ENCODE measurements around the gene MMP23B. TPM values are rescaled to one million over a fixed set of nuclear protein-coding genes. Genes with fewer than 3 reads are reported as not detected.
"Not testable (repeated sequence)": the region's sequence is repeated elsewhere in the genome, so short reads cannot be mapped to it uniquely, and the experiment has no call there.

The MMP23B gene
- total and polyA plus RNA-seq, 2 experiments from 2014 or later = 73.4 to 136 TPM

DNA sequence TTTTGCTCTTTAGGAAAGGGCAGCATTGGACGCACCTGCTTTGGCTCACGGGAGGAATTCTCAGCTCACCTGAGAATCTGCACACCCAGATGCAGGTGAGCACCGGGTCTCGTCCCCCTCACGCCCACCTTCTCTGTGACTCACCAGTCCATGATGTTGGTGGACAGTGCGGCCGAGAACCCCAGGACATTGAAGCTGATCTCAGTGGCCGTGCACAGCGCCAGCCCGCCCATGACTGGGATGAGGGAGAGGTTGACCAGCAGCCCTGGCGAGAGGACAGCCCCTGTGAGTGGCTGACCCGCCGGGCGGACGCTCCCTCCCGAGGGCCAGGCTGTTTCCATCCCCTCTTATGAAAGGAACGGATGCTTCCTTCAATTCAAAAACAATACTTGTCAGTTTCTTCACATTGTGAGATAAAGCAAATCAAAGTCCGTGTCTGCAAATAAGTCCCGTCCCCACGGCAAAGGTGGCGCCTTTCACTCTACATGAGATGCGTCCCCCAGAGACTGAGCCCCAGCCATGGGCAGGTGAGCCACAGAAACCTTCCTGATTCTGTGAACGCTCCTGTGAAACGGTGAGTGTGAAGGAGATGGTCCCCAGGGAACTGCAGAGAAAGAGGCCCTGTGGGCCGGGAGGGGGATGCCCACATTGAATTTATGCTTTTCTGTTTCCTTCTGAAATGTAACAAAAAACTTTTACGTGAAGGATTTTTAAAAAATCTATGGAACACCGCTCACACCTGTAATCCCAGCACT is 39.6 kb downstream of the MMP23B start:
- Histone ChIP-seq H3K4me1 (ENCODE audit: insufficient read depth) (no peaks in the 10 kb centered on the region), H3K4me3 (no peak overlapping the region), H3K9me2 (replicated peaks; ENCODE audit: insufficient read depth) (no peaks in the 10 kb centered on the region), H3K9me3 (ENCODE audit: low read depth) (no peaks in the 10 kb centered on the region), H3K79me2 (peaks cover 2% of the 10 kb centered on the region), H3K4me2 (no peak overlapping the region), H4K20me1 (ENCODE audit: insufficient read depth, poor library complexity, severe bottlenecking) (no peaks in the 10 kb centered on the region), H3K36me3 (replicated peaks; ENCODE audit: insufficient read depth, low read depth) (no peaks in the 10 kb centered on the region), H3K27me3 (no peaks in the 10 kb centered on the region), H2AFZ (no peak overlapping the region), H3K27ac (no peak overlapping the region)
- DNase-seq (ENCODE audit: low spot score) = no peak
- WGBS (ENCODE audit: low lambda C conversion rate, missing lambda C conversion rate) = 90% methylated on average over 27 of the region's 27 CpGs
- TF ChIP-seq CTCF (IDR thresholded peaks at IDR 0.05; ENCODE audit: poor library complexity) (no peak), EZH2phosphoT487 (IDR thresholded peaks at IDR 0.05; ENCODE audit: low read depth, severe bottlenecking, unreplicated experiment) (no peak), EZH2 (IDR thresholded peaks at IDR 0.05; ENCODE audit: borderline replicate concordance) (no peak)

- Histone ChIP-seq H3K36me3 (replicated peaks; ENCODE audit: insufficient read depth, low read depth) (no peaks in the 10 kb centered on the region), H3K4me2 (no peak overlapping the region), H3K4me1 (ENCODE audit: insufficient read depth) (no peaks in the 10 kb centered on the region), H3K79me2 (peaks cover 3% of the 10 kb centered on the region), H4K20me1 (ENCODE audit: insufficient read depth, poor library complexity, severe bottlenecking) (no peaks in the 10 kb centered on the region), H3K27me3 (no peaks in the 10 kb centered on the region), H3K9me3 (ENCODE audit: low read depth) (no peaks in the 10 kb centered on the region), H3K4me3 (no peak overlapping the region), H3K9me2 (replicated peaks; ENCODE audit: insufficient read depth) (no peaks in the 10 kb centered on the region), H2AFZ (no peak overlapping the region), H3K27ac (no peak overlapping the region)
- TF ChIP-seq EZH2phosphoT487 (IDR thresholded peaks at IDR 0.05; ENCODE audit: low read depth, severe bottlenecking, unreplicated experiment) (no peak), EZH2 (IDR thresholded peaks at IDR 0.05; ENCODE audit: borderline replicate concordance) (no peak), CTCF (IDR thresholded peaks at IDR 0.05; ENCODE audit: poor library complexity) (no peak)
- no peak for DNase-seq (ENCODE audit: low spot score)
- 98% methylated on average over 25 of the region's 25 CpGs for WGBS (ENCODE audit: low lambda C conversion rate, missing lambda C conversion rate)
Observed at GRCh38 chr1:1672181-1672965, 40.4 kb downstream of the MMP23B start.

- Histone ChIP-seq H3K79me2 (peaks cover 27% of the 10 kb centered on the region), H4K20me1 (ENCODE audit: insufficient read depth, poor library complexity, severe bottlenecking) (peaks cover 11% of the 10 kb centered on the region)
- H3K9me3 ChIP-seq (ENCODE audit: low read depth); H3K4me2 ChIP-seq; H2AFZ ChIP-seq; H3K27ac ChIP-seq; H3K9me2 ChIP-seq (replicated peaks; ENCODE audit: insufficient read depth); H3K4me3 ChIP-seq; H3K36me3 ChIP-seq (replicated peaks; ENCODE audit: insufficient read depth, low read depth); DNase-seq (ENCODE audit: low spot score); H3K27me3 ChIP-seq; H3K4me1 ChIP-seq (ENCODE audit: insufficient read depth): not testable (repeated sequence)
- WGBS (ENCODE audit: low lambda C conversion rate, missing lambda C conversion rate) = 85% methylated on average over 17 of the region's 21 CpGs
Observed at GRCh38 chr1:1674806-1675205, 42.8 kb downstream of the MMP23B start.

GRCh38 chr1:1675218-1675617 is 43.2 kb downstream of the MMP23B start:
- DNase-seq (ENCODE audit: low spot score) = not testable (repeated sequence)

DNA sequence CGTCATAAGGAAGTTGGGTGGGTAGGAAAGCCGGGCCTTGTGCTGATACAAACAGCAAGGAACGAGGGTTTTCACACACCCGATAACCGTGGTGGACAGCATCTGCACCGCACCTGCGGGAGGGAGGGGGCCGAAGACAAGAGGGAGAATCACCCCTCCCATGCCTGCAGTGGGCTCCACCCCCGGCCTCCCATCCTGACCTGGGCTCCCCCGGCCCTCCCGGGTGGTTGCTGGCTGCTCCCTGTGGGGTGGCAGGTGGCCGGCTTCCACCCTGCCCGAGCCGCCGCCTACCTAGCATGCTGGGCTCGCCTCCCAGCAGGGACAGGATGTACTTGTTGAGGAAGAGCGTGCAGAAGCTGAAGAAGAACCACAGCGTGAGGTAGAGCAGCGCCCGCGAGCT is 44.1 kb downstream of the MMP23B start:
- H3K9me2 ChIP-seq (replicated peaks; ENCODE audit: insufficient read depth); H3K9me3 ChIP-seq (ENCODE audit: low read depth); H3K36me3 ChIP-seq (replicated peaks; ENCODE audit: insufficient read depth, low read depth); H3K4me2 ChIP-seq; H3K4me1 ChIP-seq (ENCODE audit: insufficient read depth); H3K27me3 ChIP-seq; H3K27ac ChIP-seq; DNase-seq (ENCODE audit: low spot score); H3K4me3 ChIP-seq; H2AFZ ChIP-seq: not testable (repeated sequence)
- Histone ChIP-seq H4K20me1 (ENCODE audit: insufficient read depth, poor library complexity, severe bottlenecking) (peaks cover 18% of the 10 kb centered on the region), H3K79me2 (peaks cover 38% of the 10 kb centered on the region)
- WGBS (ENCODE audit: low lambda C conversion rate, missing lambda C conversion rate) = no CpG with 5 or more reads among the region's 21 CpGs

More at GRCh38 chr1:1675218-1675617, 43.2 kb downstream of the MMP23B start:
- H2AFZ ChIP-seq; H3K4me2 ChIP-seq; H3K36me3 ChIP-seq (replicated peaks; ENCODE audit: insufficient read depth, low read depth); H3K4me1 ChIP-seq (ENCODE audit: insufficient read depth); H3K27ac ChIP-seq; H3K4me3 ChIP-seq; H3K9me2 ChIP-seq (replicated peaks; ENCODE audit: insufficient read depth); H3K9me3 ChIP-seq (ENCODE audit: low read depth); H3K27me3 ChIP-seq: not testable (repeated sequence)
- Histone ChIP-seq H3K79me2 (peaks cover 31% of the 10 kb centered on the region), H4K20me1 (ENCODE audit: insufficient read depth, poor library complexity, severe bottlenecking) (peaks cover 14% of the 10 kb centered on the region)
- WGBS (ENCODE audit: low lambda C conversion rate, missing lambda C conversion rate) = no CpG with 5 or more reads among the region's 18 CpGs
